Brain microvascular endothelial cell (primary cell): Measurements from ENCODE around the gene NADSYN1.

Experiments used
- DNase-seq: peaks from one replicate; pipeline ENCODE4 v3.0.0-alpha.2; 2020
- H3K27ac ChIP-seq: fragments of 250-450 bp; sonication (Bioruptor Pico); 2 replicates; pipeline ENCODE4 v1.5.1; 2020; ENCODE audit warnings: mild to moderate bottlenecking, moderate library complexity
- H3K27me3 ChIP-seq: fragments of 250-450 bp; sonication (Bioruptor Pico); replicated peaks from 2 replicates; pipeline ENCODE4 v1.5.1; 2020; ENCODE audit warnings: mild to moderate bottlenecking
- H3K36me3 ChIP-seq: fragments of 250-450 bp; sonication (Bioruptor Pico); replicated peaks from 2 replicates; pipeline ENCODE4 v1.5.1; 2020; ENCODE audit warnings: mild to moderate bottlenecking
- H3K4me3 ChIP-seq: 2 replicates; pipeline ENCODE4 v1.5.1; 2011; ENCODE audit warnings: low read depth, mild to moderate bottlenecking, control low read depth, low read length, moderate library complexity
- CTCF ChIP-seq: IDR thresholded peaks from 2 replicates; pipeline ENCODE4 v1.5.1; 2011; ENCODE audit warnings: low read depth, mild to moderate bottlenecking, moderate library complexity, low read length, control low read depth, inconsistent platforms; ENCODE audit errors: missing control alignments
- in situ Hi-C: cut with HindIII; loops from 2 replicates; pipeline ENCODE4 v1.10.0; 2017; ENCODE audit warnings: low sequenced_read_pairs, low pct_ligation_motif_present

NADSYN1 gene

DNA sequence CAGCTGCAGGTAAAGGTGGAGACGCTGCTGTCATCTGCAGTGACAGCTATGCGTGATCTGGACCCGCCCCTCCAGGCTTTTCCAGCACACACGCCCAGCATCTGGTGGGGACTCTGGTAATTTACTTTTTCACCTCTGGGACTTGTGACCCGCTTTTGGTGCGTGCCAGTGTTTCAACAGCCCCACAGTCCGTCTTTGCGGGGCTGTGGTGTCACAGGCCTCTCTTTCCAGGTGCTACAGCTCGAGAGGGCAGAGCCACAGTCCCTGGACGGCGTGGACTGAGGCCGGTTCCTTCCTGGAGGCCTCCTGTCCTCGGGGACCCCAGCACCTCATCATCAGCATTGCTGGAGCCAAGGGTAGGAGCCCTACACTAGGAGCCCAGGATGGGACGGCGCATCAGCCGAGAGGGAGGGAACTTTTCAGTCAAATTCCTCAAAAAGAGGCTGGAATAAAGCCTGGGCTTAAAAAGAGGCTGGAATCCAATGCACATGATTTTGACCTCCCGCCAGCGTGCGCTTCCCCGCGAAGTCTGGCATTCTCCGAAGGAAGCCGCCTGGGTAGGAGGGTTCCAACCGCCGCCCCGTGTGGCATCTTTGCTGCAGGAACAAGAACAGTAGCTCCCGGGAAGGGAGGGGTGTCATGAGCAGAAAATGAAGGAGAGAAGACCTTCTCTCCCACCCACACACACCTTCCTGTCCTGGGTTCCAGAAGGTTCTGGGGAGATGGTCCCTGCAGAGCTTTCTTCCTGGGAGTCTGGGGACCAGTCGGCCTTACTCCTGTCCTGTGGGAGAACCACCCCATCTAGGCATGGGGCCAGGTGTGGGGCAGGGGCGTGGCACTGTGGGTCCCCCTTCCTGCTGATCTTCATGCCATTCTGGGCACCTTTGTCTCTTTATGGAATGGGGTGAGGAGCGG lies 48.3 kb downstream of the NADSYN1 start:
- H3K27me3 ChIP-seq: no peaks in the 10 kb centered on the region
- in situ Hi-C loops: no loop called here
- no peak overlapping the region for H3K27ac ChIP-seq
- DNase-seq: no peak
- no peak overlapping the region for H3K4me3 ChIP-seq
- TF ChIP-seq CTCF: no peak
- H3K36me3 ChIP-seq: peaks cover 27% of the 10 kb centered on the region

DNA sequence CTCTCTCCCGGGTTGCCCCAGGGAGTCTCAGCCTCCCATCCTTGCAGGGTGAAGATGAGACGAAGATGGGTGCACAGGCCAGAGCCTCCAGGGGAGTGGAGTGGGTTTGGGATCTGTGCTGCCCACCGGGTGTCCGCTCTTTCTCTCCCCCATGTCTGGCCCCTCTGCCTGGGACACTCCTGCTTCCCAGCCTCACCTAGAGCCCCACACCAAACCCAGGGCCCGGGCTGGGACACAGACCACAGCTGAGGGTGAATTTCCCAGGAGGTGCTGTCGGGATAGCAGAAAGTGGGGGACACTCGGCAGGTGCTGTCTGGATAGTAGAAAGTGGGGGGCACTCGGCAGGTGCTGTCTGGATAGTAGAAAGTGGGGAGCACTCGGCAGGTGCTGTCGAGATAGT lies 49.0 kb downstream of the NADSYN1 start:
- Histone ChIP-seq H3K4me3 (no peak overlapping the region), H3K27ac (no peak overlapping the region), H3K36me3 (peaks cover 27% of the 10 kb centered on the region), H3K27me3 (no peaks in the 10 kb centered on the region)
- no peak for DNase-seq
- TF ChIP-seq CTCF: no peak
- in situ Hi-C loops: no loop called here

- H3K4me3 ChIP-seq: no peak overlapping the region
- H3K36me3 ChIP-seq: peaks cover 20% of the 10 kb centered on the region
- no peaks in the 10 kb centered on the region for H3K27me3 ChIP-seq
- TF ChIP-seq CTCF: no peak
- no peak for DNase-seq
- in situ Hi-C loops: no loop called here
- no peak overlapping the region for H3K27ac ChIP-seq
These were observed 50.0 kb downstream of the NADSYN1 start for GRCh38 chr11:71502871-71503435.

- Histone ChIP-seq H3K36me3 (peaks cover 5% of the 10 kb centered on the region), H3K27ac (no peak overlapping the region), H3K27me3 (no peaks in the 10 kb centered on the region), H3K4me3 (no peak overlapping the region)
- in situ Hi-C loops: no loop called here
- no peak for DNase-seq
- no peak for TF ChIP-seq CTCF
These were observed 51.5 kb downstream of the NADSYN1 start for GRCh38 chr11:71504531-71504930.

DNA sequence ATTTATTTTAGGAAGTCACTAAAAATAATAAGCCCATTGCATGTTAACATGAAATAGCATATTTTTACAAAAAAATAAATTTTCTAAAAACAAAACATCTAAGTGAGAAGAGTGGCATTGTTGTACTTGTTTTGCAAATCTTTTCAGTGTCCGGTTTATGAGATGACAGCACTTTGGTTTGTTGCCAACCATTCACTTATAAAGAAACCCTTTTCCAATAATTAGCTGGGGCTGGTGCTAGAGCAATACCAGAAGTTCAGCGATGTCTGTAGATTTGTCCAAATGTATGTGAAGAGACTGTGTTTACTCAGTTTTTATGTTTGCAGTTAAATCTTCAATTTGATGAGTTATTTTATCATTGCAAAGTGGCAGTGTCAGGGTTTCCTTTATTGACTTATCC lies 52.0 kb downstream of the NADSYN1 start:
- Histone ChIP-seq H3K27me3 (no peaks in the 10 kb centered on the region), H3K36me3 (peaks cover 2% of the 10 kb centered on the region), H3K27ac (no peak overlapping the region), H3K4me3 (no peak overlapping the region)
- DNase-seq: no peak
- in situ Hi-C loops: no loop called here
- no peak for TF ChIP-seq CTCF
